Nephron progenitor cell (in vitro differentiated cells): ENCODE data around the gene EIF4G1.

Source experiments
- DNase-seq: peaks from one replicate; pipeline ENCODE4 v3.0.0; 2021
- H3K27ac Mint-ChIP-seq: 2 replicates; pipeline ENCODE4 v1.8.0; 2021; ENCODE audit warnings: mild to moderate bottlenecking, moderate library complexity, mixed read lengths
- H3K27me3 Mint-ChIP-seq: 2 replicates; pipeline ENCODE4 v1.8.0; 2021; ENCODE audit warnings: mild to moderate bottlenecking, low read depth, mixed read lengths; ENCODE audit not compliant: poor library complexity
- H3K36me3 Mint-ChIP-seq: 2 replicates; pipeline ENCODE4 v1.8.0; 2021; ENCODE audit warnings: low read depth, mixed read lengths
- H3K4me1 Mint-ChIP-seq: 2 replicates; pipeline ENCODE4 v1.8.0; 2021; ENCODE audit warnings: mixed read lengths
- H3K4me3 Mint-ChIP-seq: 2 replicates; pipeline ENCODE4 v1.8.0; 2021; ENCODE audit warnings: mild to moderate bottlenecking, moderate library complexity, mixed read lengths
- H3K9me3 Mint-ChIP-seq: 2 replicates; pipeline ENCODE4 v1.8.0; 2021; ENCODE audit warnings: mild to moderate bottlenecking, moderate library complexity, mixed read lengths
- TF ChIP-seq, protein P1 (sequence below): fragments of 200-600 bp; sonication (generic); IDR thresholded peaks from 2 replicates; pipeline ENCODE4 v1.5.0; 2021; ENCODE audit warnings: antibody characterized with exemption

The EIF4G1 gene

DNA sequence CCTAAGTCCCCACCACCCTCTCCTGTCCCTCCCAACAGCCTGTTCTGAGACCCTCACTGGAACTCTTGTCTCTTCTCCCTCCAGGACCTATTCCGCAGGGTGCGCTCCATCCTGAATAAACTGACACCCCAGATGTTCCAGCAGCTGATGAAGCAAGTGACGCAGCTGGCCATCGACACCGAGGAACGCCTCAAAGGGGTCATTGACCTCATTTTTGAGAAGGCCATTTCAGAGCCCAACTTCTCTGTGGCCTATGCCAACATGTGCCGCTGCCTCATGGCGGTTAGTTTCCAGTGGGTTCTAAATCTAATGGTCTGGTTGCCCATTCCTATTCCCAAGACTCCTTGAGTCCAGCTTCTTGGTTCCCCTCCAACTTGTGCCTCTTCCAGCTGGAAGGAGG, 9.3 kb downstream of the EIF4G1 start:
- Mint-ChIP-seq H3K9me3 (no peaks in the 10 kb centered on the region), H3K4me1 (peaks cover 4% of the 10 kb centered on the region), H3K27me3 (peaks cover 3% of the 10 kb centered on the region), H3K4me3 (no peak overlapping the region), H3K27ac (peak overlapping the region; percentile 39), H3K36me3 (peaks cover 93% of the 10 kb centered on the region)
- no peak for DNase-seq
- TF ChIP-seq, protein P1, sequence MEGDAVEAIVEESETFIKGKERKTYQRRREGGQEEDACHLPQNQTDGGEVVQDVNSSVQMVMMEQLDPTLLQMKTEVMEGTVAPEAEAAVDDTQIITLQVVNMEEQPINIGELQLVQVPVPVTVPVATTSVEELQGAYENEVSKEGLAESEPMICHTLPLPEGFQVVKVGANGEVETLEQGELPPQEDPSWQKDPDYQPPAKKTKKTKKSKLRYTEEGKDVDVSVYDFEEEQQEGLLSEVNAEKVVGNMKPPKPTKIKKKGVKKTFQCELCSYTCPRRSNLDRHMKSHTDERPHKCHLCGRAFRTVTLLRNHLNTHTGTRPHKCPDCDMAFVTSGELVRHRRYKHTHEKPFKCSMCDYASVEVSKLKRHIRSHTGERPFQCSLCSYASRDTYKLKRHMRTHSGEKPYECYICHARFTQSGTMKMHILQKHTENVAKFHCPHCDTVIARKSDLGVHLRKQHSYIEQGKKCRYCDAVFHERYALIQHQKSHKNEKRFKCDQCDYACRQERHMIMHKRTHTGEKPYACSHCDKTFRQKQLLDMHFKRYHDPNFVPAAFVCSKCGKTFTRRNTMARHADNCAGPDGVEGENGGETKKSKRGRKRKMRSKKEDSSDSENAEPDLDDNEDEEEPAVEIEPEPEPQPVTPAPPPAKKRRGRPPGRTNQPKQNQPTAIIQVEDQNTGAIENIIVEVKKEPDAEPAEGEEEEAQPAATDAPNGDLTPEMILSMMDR: no peak

DNA sequence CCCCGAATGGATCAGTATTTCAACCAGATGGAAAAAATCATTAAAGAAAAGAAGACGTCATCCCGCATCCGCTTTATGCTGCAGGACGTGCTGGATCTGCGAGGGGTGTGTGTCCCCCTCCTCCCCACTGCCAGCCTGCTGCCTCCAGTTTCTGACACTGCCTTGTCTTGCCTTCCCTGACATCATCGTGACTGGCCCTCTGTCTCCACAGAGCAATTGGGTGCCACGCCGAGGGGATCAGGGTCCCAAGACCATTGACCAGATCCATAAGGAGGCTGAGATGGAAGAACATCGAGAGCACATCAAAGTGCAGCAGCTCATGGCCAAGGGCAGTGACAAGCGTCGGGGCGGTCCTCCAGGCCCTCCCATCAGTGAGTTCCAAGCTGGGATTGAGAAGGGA, 10.9 kb downstream of the EIF4G1 start:
- Mint-ChIP-seq H3K27me3 (peaks cover 3% of the 10 kb centered on the region), H3K27ac (no peak overlapping the region), H3K4me3 (no peak overlapping the region), H3K9me3 (no peaks in the 10 kb centered on the region), H3K4me1 (no peaks in the 10 kb centered on the region), H3K36me3 (peaks cover 98% of the 10 kb centered on the region)
- DNase-seq: no peak
- TF ChIP-seq, protein P1: no peak

DNA sequence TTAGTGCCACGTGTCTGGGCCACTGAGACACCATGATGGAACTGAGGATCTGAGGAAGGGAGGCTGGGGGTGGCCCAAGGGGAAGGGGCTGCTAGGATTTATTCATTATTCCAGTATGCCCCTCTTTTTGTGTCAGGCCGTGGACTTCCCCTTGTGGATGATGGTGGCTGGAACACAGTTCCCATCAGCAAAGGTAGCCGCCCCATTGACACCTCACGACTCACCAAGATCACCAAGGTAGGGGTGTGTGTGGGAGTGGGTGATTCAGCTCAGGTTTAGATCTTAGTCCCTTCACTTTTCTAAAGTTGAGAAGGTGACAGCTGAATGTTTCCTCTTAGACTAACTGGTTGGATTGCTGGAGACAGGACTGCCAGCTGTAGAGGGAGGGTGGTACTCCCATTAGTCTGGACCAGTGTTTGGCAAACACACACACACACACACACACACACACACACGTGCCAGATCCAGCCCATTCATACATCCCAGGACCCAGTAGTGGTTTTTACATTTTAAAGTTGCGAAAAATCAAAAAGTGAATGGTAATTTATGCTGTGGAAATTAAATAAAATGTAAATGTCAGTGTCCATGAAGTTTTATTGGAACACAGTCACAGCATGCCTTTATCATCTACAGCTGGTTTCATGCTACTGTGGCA, 11.4 kb downstream of the EIF4G1 start:
- Mint-ChIP-seq H3K36me3 (peaks cover 98% of the 10 kb centered on the region), H3K4me1 (no peaks in the 10 kb centered on the region), H3K27ac (no peak overlapping the region), H3K4me3 (no peak overlapping the region), H3K27me3 (peaks cover 3% of the 10 kb centered on the region), H3K9me3 (no peaks in the 10 kb centered on the region)
- DNase-seq: no peak
- TF ChIP-seq, protein P1: no peak

DNA sequence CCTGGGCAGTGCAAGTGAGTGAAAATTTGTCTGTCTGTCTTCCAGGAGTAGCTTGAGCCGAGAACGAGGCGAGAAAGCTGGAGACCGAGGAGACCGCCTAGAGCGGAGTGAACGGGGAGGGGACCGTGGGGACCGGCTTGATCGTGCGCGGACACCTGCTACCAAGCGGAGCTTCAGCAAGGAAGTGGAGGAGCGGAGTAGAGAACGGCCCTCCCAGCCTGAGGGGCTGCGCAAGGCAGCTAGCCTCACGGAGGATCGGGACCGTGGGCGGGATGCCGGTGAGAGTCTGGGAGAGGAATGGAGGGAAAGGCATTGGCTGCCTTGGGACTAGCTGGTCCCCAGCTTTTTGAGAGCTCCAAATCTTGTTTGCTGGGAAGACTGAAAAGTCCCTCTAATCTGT, 12.8 kb downstream of the EIF4G1 start:
- H3K27me3 Mint-ChIP-seq: peaks cover 3% of the 10 kb centered on the region
- H3K27ac Mint-ChIP-seq: peak overlapping the region; percentile 93
- H3K9me3 Mint-ChIP-seq: no peaks in the 10 kb centered on the region

DNA sequence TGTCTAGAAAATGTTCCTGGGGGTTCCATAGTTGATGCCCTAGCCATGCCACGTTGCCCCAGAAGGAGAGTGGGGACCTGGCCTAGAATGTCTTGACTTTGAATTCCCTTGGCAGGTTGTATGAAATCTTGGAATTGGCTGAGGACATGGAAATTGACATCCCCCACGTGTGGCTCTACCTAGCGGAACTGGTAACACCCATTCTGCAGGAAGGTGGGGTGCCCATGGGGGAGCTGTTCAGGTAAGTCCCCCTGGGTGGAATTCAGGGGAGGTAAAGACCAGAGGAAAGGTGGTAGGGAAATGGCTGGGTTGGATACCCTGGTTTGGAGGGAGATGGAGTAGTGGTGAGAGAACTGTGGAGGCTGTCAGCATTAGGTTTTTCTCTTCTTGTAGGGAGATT, 14.1 kb downstream of the EIF4G1 start:
- DNase-seq: no peak
- TF ChIP-seq, protein P1: no peak
- H3K36me3 Mint-ChIP-seq: peaks cover 98% of the 10 kb centered on the region
- H3K4me1 Mint-ChIP-seq: no peaks in the 10 kb centered on the region
- H3K4me3 Mint-ChIP-seq: no peak overlapping the region
- no peak overlapping the region for H3K27ac Mint-ChIP-seq
- H3K27me3 Mint-ChIP-seq: peaks cover 3% of the 10 kb centered on the region
- H3K9me3 Mint-ChIP-seq: no peaks in the 10 kb centered on the region

More for the DNA sequence above, 12.8 kb downstream of the EIF4G1 start:
- no peak for DNase-seq
- H3K4me1 Mint-ChIP-seq: no peaks in the 10 kb centered on the region
- no peak overlapping the region for H3K4me3 Mint-ChIP-seq
- peaks cover 98% of the 10 kb centered on the region for H3K36me3 Mint-ChIP-seq
- TF ChIP-seq, protein P1: no peak
